Stimulated activated CD8-positive, alpha-beta memory T cell treated with anti-CD3 and anti-CD28 coated beads, Interleukin-4, amount 100 ng/mL, for 24 hours (primary cell): Measurements from ENCODE around the gene TAS1R2.

Source experiments
- DNase-seq: peaks from one replicate; pipeline ENCODE4 v3.0.0-alpha.2; 2020; ENCODE audit warnings: low read depth

Gene TAS1R2

GRCh38 chr1:18819986-18820790, 39.3 kb downstream of the TAS1R2 start:
- no peak for DNase-seq

GRCh38 chr1:18819203-18819602, 40.3 kb downstream of the TAS1R2 start:
- DNase-seq = no peak

GRCh38 chr1:18817795-18818435, 41.5 kb downstream of the TAS1R2 start:
- DNase-seq = no peak

- DNase-seq = no peak
These were observed 42.1 kb downstream of the TAS1R2 start for GRCh38 chr1:18817316-18817715.

- DNase-seq = no peak
These were observed 42.7 kb downstream of the TAS1R2 start for GRCh38 chr1:18816808-18817207.

- no peak for DNase-seq
These were observed 44.5 kb downstream of the TAS1R2 start for GRCh38 chr1:18814874-18815531.

GRCh38 chr1:18814425-18814824, 45.0 kb downstream of the TAS1R2 start:
- no peak for DNase-seq

- no peak for DNase-seq
These were observed 47.0 kb downstream of the TAS1R2 start for GRCh38 chr1:18812453-18812939.

GRCh38 chr1:18811733-18812452, 47.6 kb downstream of the TAS1R2 start:
- DNase-seq = no peak

GRCh38 chr1:18809953-18810899, 49.2 kb downstream of the TAS1R2 start:
- no peak for DNase-seq

- no peak for DNase-seq
These were observed 50.9 kb downstream of the TAS1R2 start for GRCh38 chr1:18808550-18808949.

- DNase-seq = no peak
These were observed 52.0 kb downstream of the TAS1R2 start for GRCh38 chr1:18807334-18808063.

GRCh38 chr1:18805925-18806849, 53.3 kb downstream of the TAS1R2 start:
- no peak for DNase-seq

- no peak for DNase-seq
These were observed 54.1 kb downstream of the TAS1R2 start for GRCh38 chr1:18805150-18805879.

GRCh38 chr1:18803851-18804250, 55.6 kb downstream of the TAS1R2 start:
- DNase-seq = no peak

GRCh38 chr1:18803151-18803791, 56.2 kb downstream of the TAS1R2 start:
- DNase-seq = no peak

GRCh38 chr1:18802231-18802630, 57.2 kb downstream of the TAS1R2 start:
- no peak for DNase-seq

- DNase-seq = no peak
These were observed 59.2 kb downstream of the TAS1R2 start for GRCh38 chr1:18800258-18800657.
